ENCODE results near the gene AGAP1. TPM values are rescaled to one million over a fixed set of nuclear protein-coding genes. Genes with fewer than 3 reads are reported as not detected.

Gene AGAP1
- total RNA-seq, 1 donor = 18.5 TPM

GRCh38 chr2:235834781-235835180 is 340.9 kb downstream of the AGAP1 start:
- TF ChIP-seq, protein P1, sequence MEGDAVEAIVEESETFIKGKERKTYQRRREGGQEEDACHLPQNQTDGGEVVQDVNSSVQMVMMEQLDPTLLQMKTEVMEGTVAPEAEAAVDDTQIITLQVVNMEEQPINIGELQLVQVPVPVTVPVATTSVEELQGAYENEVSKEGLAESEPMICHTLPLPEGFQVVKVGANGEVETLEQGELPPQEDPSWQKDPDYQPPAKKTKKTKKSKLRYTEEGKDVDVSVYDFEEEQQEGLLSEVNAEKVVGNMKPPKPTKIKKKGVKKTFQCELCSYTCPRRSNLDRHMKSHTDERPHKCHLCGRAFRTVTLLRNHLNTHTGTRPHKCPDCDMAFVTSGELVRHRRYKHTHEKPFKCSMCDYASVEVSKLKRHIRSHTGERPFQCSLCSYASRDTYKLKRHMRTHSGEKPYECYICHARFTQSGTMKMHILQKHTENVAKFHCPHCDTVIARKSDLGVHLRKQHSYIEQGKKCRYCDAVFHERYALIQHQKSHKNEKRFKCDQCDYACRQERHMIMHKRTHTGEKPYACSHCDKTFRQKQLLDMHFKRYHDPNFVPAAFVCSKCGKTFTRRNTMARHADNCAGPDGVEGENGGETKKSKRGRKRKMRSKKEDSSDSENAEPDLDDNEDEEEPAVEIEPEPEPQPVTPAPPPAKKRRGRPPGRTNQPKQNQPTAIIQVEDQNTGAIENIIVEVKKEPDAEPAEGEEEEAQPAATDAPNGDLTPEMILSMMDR (IDR thresholded peaks at IDR 0.05; ENCODE audit: extremely low read depth, low read depth, low read length) = no peak
- H2AFZ ChIP-seq (ENCODE audit: low read length) = no peak overlapping the region
- H3K4me1 ChIP-seq (ENCODE audit: insufficient read depth, low read length) = no peaks in the 10 kb centered on the region
- no peak overlapping the region for H3K27ac ChIP-seq (ENCODE audit: low read depth, low read length)
- no peaks in the 10 kb centered on the region for H3K36me3 ChIP-seq (ENCODE audit: insufficient read depth, low read length)
- H3K4me3 ChIP-seq (ENCODE audit: insufficient read depth, low read length) = no peak overlapping the region
- no peaks in the 10 kb centered on the region for H3K79me2 ChIP-seq (ENCODE audit: insufficient read depth, low read length)
- H3K4me2 ChIP-seq (ENCODE audit: insufficient read depth, low read length) = no peak overlapping the region
- DNase-seq (ENCODE audit: insufficient read length, low spot score, missing footprints) = no peak
- H4K20me1 ChIP-seq (ENCODE audit: insufficient read depth, low read length) = peaks cover 4% of the 10 kb centered on the region
- no peaks in the 10 kb centered on the region for H3K9me3 ChIP-seq (ENCODE audit: low read depth, low read length)
- no peaks in the 10 kb centered on the region for H3K27me3 ChIP-seq (ENCODE audit: insufficient read depth, low read length)

GRCh38 chr2:235835810-235836209 is 342.0 kb downstream of the AGAP1 start:
- TF ChIP-seq, protein P1 (IDR thresholded peaks at IDR 0.05; ENCODE audit: extremely low read depth, low read depth, low read length) = no peak
- H4K20me1 ChIP-seq (ENCODE audit: insufficient read depth, low read length) = peaks cover 8% of the 10 kb centered on the region
- H3K4me2 ChIP-seq (ENCODE audit: insufficient read depth, low read length) = no peak overlapping the region
- no peak overlapping the region for H3K27ac ChIP-seq (ENCODE audit: low read depth, low read length)
- H3K79me2 ChIP-seq (ENCODE audit: insufficient read depth, low read length) = no peaks in the 10 kb centered on the region
- no peaks in the 10 kb centered on the region for H3K4me1 ChIP-seq (ENCODE audit: insufficient read depth, low read length)
- H3K27me3 ChIP-seq (ENCODE audit: insufficient read depth, low read length) = no peaks in the 10 kb centered on the region
- DNase-seq (ENCODE audit: insufficient read length, low spot score, missing footprints) = no peak
- H3K36me3 ChIP-seq (ENCODE audit: insufficient read depth, low read length) = no peaks in the 10 kb centered on the region
- no peak overlapping the region for H3K4me3 ChIP-seq (ENCODE audit: insufficient read depth, low read length)
- no peak overlapping the region for H2AFZ ChIP-seq (ENCODE audit: low read length)
- no peaks in the 10 kb centered on the region for H3K9me3 ChIP-seq (ENCODE audit: low read depth, low read length)

GRCh38 chr2:235836491-235836911 is 342.7 kb downstream of the AGAP1 start:
- no peak overlapping the region for H3K4me3 ChIP-seq (ENCODE audit: insufficient read depth, low read length)
- DNase-seq (ENCODE audit: insufficient read length, low spot score, missing footprints) = no peak

GRCh38 chr2:235839226-235839625 is 345.4 kb downstream of the AGAP1 start:
- H3K4me1 ChIP-seq (ENCODE audit: insufficient read depth, low read length) = no peaks in the 10 kb centered on the region
- DNase-seq (ENCODE audit: insufficient read length, low spot score, missing footprints) = no peak
- TF ChIP-seq, protein P1 (IDR thresholded peaks at IDR 0.05; ENCODE audit: extremely low read depth, low read depth, low read length) = no peak
- H3K4me2 ChIP-seq (ENCODE audit: insufficient read depth, low read length) = no peak overlapping the region
- no peaks in the 10 kb centered on the region for H3K9me3 ChIP-seq (ENCODE audit: low read depth, low read length)
- no peak overlapping the region for H3K27ac ChIP-seq (ENCODE audit: low read depth, low read length)
- no peaks in the 10 kb centered on the region for H3K36me3 ChIP-seq (ENCODE audit: insufficient read depth, low read length)
- peaks cover 11% of the 10 kb centered on the region for H4K20me1 ChIP-seq (ENCODE audit: insufficient read depth, low read length)
- no peaks in the 10 kb centered on the region for H3K79me2 ChIP-seq (ENCODE audit: insufficient read depth, low read length)
- H2AFZ ChIP-seq (ENCODE audit: low read length) = no peak overlapping the region
- no peaks in the 10 kb centered on the region for H3K27me3 ChIP-seq (ENCODE audit: insufficient read depth, low read length)
- no peak overlapping the region for H3K4me3 ChIP-seq (ENCODE audit: insufficient read depth, low read length)

More at GRCh38 chr2:235836491-235836911, 342.7 kb downstream of the AGAP1 start:
- Histone ChIP-seq H3K4me2 (ENCODE audit: insufficient read depth, low read length) (no peak overlapping the region), H3K79me2 (ENCODE audit: insufficient read depth, low read length) (no peaks in the 10 kb centered on the region), H3K9me3 (ENCODE audit: low read depth, low read length) (no peaks in the 10 kb centered on the region), H2AFZ (ENCODE audit: low read length) (no peak overlapping the region), H4K20me1 (ENCODE audit: insufficient read depth, low read length) (peaks cover 8% of the 10 kb centered on the region), H3K27ac (ENCODE audit: low read depth, low read length) (no peak overlapping the region), H3K27me3 (ENCODE audit: insufficient read depth, low read length) (no peaks in the 10 kb centered on the region), H3K4me1 (ENCODE audit: insufficient read depth, low read length) (no peaks in the 10 kb centered on the region), H3K36me3 (ENCODE audit: insufficient read depth, low read length) (no peaks in the 10 kb centered on the region)
- TF ChIP-seq, protein P1 (IDR thresholded peaks at IDR 0.05; ENCODE audit: extremely low read depth, low read depth, low read length) = no peak
